Chondrocyte (in vitro differentiated cells): Measurements from ENCODE around the gene ENOPH1. TPM values are rescaled to one million over a fixed set of nuclear protein-coding genes. Genes with fewer than 3 reads are reported as not detected.

Experiments used
- DNase-seq: peaks from one replicate; pipeline ENCODE4 v3.0.0; 2021; ENCODE audit warnings: mixed read lengths, low spot score
- H3K27ac Mint-ChIP-seq: one replicate; pipeline ENCODE4 v1.8.0; 2021; ENCODE audit warnings: mild to moderate bottlenecking, moderate library complexity, mixed read lengths; ENCODE audit not compliant: unreplicated experiment
- H3K27me3 Mint-ChIP-seq: 2 replicates; pipeline ENCODE4 v1.8.0; 2021; ENCODE audit warnings: low read depth, mixed read lengths
- H3K36me3 Mint-ChIP-seq: 2 replicates; pipeline ENCODE4 v1.8.0; 2021; ENCODE audit warnings: low read depth, mixed read lengths
- H3K4me1 Mint-ChIP-seq: 2 replicates; pipeline ENCODE4 v1.8.0; 2021; ENCODE audit warnings: low read depth, mild to moderate bottlenecking, mixed read lengths
- H3K4me3 Mint-ChIP-seq: one replicate; pipeline ENCODE4 v1.8.0; 2021; ENCODE audit warnings: mild to moderate bottlenecking, moderate library complexity, mixed read lengths; ENCODE audit not compliant: unreplicated experiment
- H3K9me3 Mint-ChIP-seq: 2 replicates; pipeline ENCODE4 v1.8.0; 2021; ENCODE audit warnings: low read depth, mixed read lengths
- CTCF ChIP-seq: fragments of 200-600 bp; sonication (generic); IDR thresholded peaks from 2 replicates; pipeline ENCODE4 v1.5.0; 2021; ENCODE audit warnings: antibody characterized with exemption, mild to moderate bottlenecking, moderate library complexity
- total RNA-seq: library from RNA; stranded (reverse); gene quantifications from 3 replicates; pipeline ENCODE4 v1.2.1, GENCODE V29; 2021

Gene ENOPH1
- total RNA-seq, 1 donor from 2014 or later: 33.1 TPM

- no peak for DNase-seq
- H3K27ac Mint-ChIP-seq: no peak overlapping the region
- no peaks in the 10 kb centered on the region for H3K9me3 Mint-ChIP-seq
These were observed 69.5 kb downstream of the ENOPH1 start for GRCh38 chr4:82499738-82500434.

DNA sequence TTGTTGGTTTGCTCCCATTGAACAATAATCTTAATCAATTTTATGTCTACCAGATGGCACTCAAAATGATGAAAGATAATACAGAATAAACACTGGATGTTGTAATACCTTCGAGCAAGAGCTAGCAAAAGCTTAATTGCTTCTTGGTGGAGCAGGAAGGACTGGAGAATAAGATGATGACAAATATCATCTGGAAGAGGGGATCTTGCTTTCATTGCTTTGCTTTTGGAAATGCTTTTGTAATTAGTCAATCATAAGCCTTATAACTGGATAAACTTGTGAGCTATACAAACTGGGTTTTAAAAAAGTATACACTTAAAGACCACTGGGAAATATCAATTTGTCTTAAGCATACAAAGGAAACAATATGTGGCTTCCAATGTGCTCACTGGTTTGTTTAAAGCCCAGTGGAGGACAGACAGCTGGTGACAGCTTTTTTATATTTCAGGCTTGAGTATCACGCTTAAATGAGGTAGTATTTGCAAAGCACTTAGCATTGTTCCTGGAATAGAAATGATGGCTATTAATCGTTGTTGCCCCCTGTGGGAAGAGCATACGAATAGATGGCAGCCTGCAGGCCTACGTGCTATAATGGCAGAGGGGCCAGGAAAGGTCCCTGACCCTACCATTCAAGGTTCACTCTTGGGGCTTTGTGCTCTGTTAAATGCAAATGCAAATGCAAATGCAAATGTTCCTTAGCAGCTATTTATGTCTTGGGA lies 70.2 kb downstream of the ENOPH1 start:
- no peak for DNase-seq
- H3K27ac Mint-ChIP-seq: no peak overlapping the region
- no peaks in the 10 kb centered on the region for H3K9me3 Mint-ChIP-seq

More at GRCh38 chr4:82499738-82500434, 69.5 kb downstream of the ENOPH1 start:
- peaks cover 5% of the 10 kb centered on the region for H3K4me1 Mint-ChIP-seq
- no peaks in the 10 kb centered on the region for H3K27me3 Mint-ChIP-seq
- no peak for TF ChIP-seq CTCF
- H3K4me3 Mint-ChIP-seq: no peak overlapping the region
- H3K36me3 Mint-ChIP-seq: no peaks in the 10 kb centered on the region

GRCh38 chr4:82501154-82501442 lies 70.7 kb downstream of the ENOPH1 start:
- no peak for DNase-seq
- TF ChIP-seq CTCF: no peak

More for the DNA sequence above, 70.2 kb downstream of the ENOPH1 start:
- H3K4me3 Mint-ChIP-seq: no peak overlapping the region
- H3K36me3 Mint-ChIP-seq: no peaks in the 10 kb centered on the region
- no peak for TF ChIP-seq CTCF
- peaks cover 5% of the 10 kb centered on the region for H3K4me1 Mint-ChIP-seq
- no peaks in the 10 kb centered on the region for H3K27me3 Mint-ChIP-seq

GRCh38 chr4:82508011-82508410 lies 77.6 kb downstream of the ENOPH1 start:
- no peaks in the 10 kb centered on the region for H3K4me1 Mint-ChIP-seq
- H3K27ac Mint-ChIP-seq: no peak overlapping the region
- DNase-seq: no peak
- no peaks in the 10 kb centered on the region for H3K9me3 Mint-ChIP-seq
- TF ChIP-seq CTCF: no peak
- no peak overlapping the region for H3K4me3 Mint-ChIP-seq
- no peaks in the 10 kb centered on the region for H3K36me3 Mint-ChIP-seq
- no peaks in the 10 kb centered on the region for H3K27me3 Mint-ChIP-seq

More at GRCh38 chr4:82501154-82501442, 70.7 kb downstream of the ENOPH1 start:
- Mint-ChIP-seq H3K27me3 (no peaks in the 10 kb centered on the region), H3K9me3 (no peaks in the 10 kb centered on the region), H3K4me3 (no peak overlapping the region), H3K4me1 (peaks cover 5% of the 10 kb centered on the region), H3K27ac (no peak overlapping the region), H3K36me3 (no peaks in the 10 kb centered on the region)

DNA sequence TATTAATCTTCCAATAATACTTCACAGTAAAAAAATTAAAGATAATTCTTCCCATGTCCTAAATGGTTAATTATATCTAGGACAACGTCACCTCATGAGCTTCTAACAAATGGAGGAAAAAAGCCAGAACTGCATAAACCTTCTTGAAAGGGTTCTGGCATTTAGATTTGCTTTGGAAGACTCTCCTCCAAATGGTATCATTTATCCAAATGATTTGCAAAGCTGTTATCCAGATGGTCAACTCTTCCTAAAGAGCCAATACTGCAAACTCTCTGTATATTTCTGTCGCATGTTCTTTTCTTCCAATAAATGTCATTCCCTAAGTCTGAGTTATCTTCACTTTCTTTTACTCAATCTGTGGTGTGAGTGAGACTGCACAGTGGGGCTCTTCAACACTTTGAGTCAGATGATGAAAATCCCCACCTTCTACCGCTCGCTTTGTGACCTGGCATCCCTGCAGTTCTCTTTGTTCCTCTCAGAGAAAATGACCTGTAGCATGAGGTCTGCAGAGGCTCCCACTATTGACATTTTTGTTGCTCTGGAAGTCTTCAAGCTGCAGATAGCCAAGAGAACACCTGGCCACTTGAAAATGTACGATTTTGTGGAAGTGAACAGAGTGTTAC lies 78.5 kb downstream of the ENOPH1 start:
- TF ChIP-seq CTCF: no peak
- Mint-ChIP-seq H3K27ac (no peak overlapping the region), H3K4me1 (no peaks in the 10 kb centered on the region), H3K4me3 (no peak overlapping the region), H3K36me3 (no peaks in the 10 kb centered on the region), H3K9me3 (no peaks in the 10 kb centered on the region), H3K27me3 (no peaks in the 10 kb centered on the region)
- DNase-seq: no peak
